Prostate gland (tissue), 2 donors: ENCODE measurements around the gene BIK. TPM values are rescaled to one million over a fixed set of nuclear protein-coding genes. Genes with fewer than 3 reads are reported as not detected.

Source experiments
- DNase-seq: peaks from one replicate; pipeline ENCODE4 v3.0.0-alpha.2; 2019; ENCODE audit warnings: low spot score
- H3K27ac ChIP-seq, 2 donors: fragments of 200-600 bp; sonication (generic); 2 replicates each; pipeline ENCODE4 v1.5.1; 2017 to 2019
- H3K27me3 ChIP-seq: fragments of 200-600 bp; sonication (generic); replicated peaks from 2 replicates; pipeline ENCODE4 v1.5.1; 2019; ENCODE audit not compliant: insufficient read depth
- H3K36me3 ChIP-seq, 2 donors: fragments of 200-600 bp; sonication (generic); 1 replicate in 1 of 2; 2 replicates in 1 of 2; pipeline versions ENCODE4 v1.5.1 to v1.8.1; 2017 to 2019
- H3K4me1 ChIP-seq: fragments of 200-600 bp; sonication (generic); replicated peaks from 2 replicates; pipeline ENCODE4 v1.5.1; 2019
- H3K4me3 ChIP-seq, 2 donors: fragments of 200-600 bp; sonication (generic); 2 replicates each; pipeline ENCODE4 v1.5.1; 2017 to 2019
- H3K9me3 ChIP-seq: fragments of 200-600 bp; sonication (generic); 2 replicates; pipeline ENCODE4 v1.5.1; 2017
- CTCF ChIP-seq, 4 experiments: fragments of 200-600 bp in 2 of 4; fragments of 450-650 bp in 2 of 4; sonication (generic) in 2 of 4; IDR thresholded peaks; 1 replicate in 3 of 4; 2 replicates in 1 of 4; pipeline ENCODE4 v1.5.1; 2016 to 2019; ENCODE audit warnings: antibody characterized with exemption in 4 of 4, mild to moderate bottlenecking in 2 of 4, moderate library complexity in 2 of 4
- POLR2A ChIP-seq: fragments of 450-650 bp; IDR thresholded peaks from one replicate; pipeline ENCODE4 v1.6.1; 2016; ENCODE audit warnings: antibody characterized with exemption, mild to moderate bottlenecking
- POLR2AphosphoS5 ChIP-seq: sonication (generic); formaldehyde crosslinking; IDR thresholded peaks from one replicate; pipeline ENCODE4 v1.6.1; 2017; ENCODE audit warnings: antibody characterized with exemption
- WGBS: methylation state at CpG from one replicate; pipeline ENCODE4 v1.1.5; 2018; 5-methylcytosine and 5-hydroxymethylcytosine counted together
- intact Hi-C: fragments of 100-400 bp; cut with DNase I; formaldehyde crosslinking; loops from one replicate; pipeline ENCODE4 v1.14.2; 2022
- total RNA-seq, 2 donors: library from RNA; depleted of rRNA; stranded (reverse); fragments of >200 nt; gene quantifications; one replicate each; pipeline ENCODE4 v1.1.0, GENCODE V29; 2016

Gene BIK
- total RNA-seq, 2 donors from 2014 or later, result 22.1 to 68.4 TPM

GRCh38 chr22:43079742-43080141, 30.8 kb upstream of the BIK start:
- Histone ChIP-seq H3K27me3 (no peaks in the 10 kb centered on the region), H3K36me3 (no peaks in the 10 kb centered on the region), H3K27ac (no peak overlapping the region), H3K9me3 (no peaks in the 10 kb centered on the region), H3K4me1 (no peaks in the 10 kb centered on the region), H3K4me3 (no peak overlapping the region)
- intact Hi-C loops, result no loop called here
- 90% methylated on average over 14 of the region's 14 CpGs for WGBS
- TF ChIP-seq POLR2A (no peak), POLR2AphosphoS5 (no peak), CTCF (IDR thresholded peaks at IDR 0.05) (no peak)
- no peak for DNase-seq

- H3K4me3 ChIP-seq, result no peak overlapping the region
- peak; percentile 47 for TF ChIP-seq POLR2AphosphoS5
- no peak for TF ChIP-seq POLR2A
- no peak for TF ChIP-seq CTCF (IDR thresholded peaks at IDR 0.05)
- 75% methylated on average over 2 of the region's 2 CpGs for WGBS
- H3K4me1 ChIP-seq, result no peaks in the 10 kb centered on the region
- H3K36me3 ChIP-seq, result no peaks in the 10 kb centered on the region
- no peak overlapping the region for H3K27ac ChIP-seq
- intact Hi-C loops, result no loop called here
- DNase-seq, result peak; percentile 46
- no peaks in the 10 kb centered on the region for H3K9me3 ChIP-seq
- H3K27me3 ChIP-seq, result no peaks in the 10 kb centered on the region
Observed at GRCh38 chr22:43080616-43081015, 29.9 kb upstream of the BIK start.

- no peak overlapping the region for H3K4me3 ChIP-seq
- TF ChIP-seq CTCF (IDR thresholded peaks at IDR 0.05) (no peak), POLR2A (no peak), POLR2AphosphoS5 (no peak)
- no peak for DNase-seq
- intact Hi-C loops, result no loop called here
- no peaks in the 10 kb centered on the region for H3K4me1 ChIP-seq
- H3K36me3 ChIP-seq, result no peaks in the 10 kb centered on the region
- no peaks in the 10 kb centered on the region for H3K9me3 ChIP-seq
- WGBS, result 92% methylated on average over 4 of the region's 4 CpGs
- H3K27me3 ChIP-seq, result no peaks in the 10 kb centered on the region
- no peak overlapping the region for H3K27ac ChIP-seq
Observed at GRCh38 chr22:43081968-43082367, 28.6 kb upstream of the BIK start.

GRCh38 chr22:43085658-43086606, 24.6 kb upstream of the BIK start:
- no peak for DNase-seq
- intact Hi-C loops, result no loop called here
- 61% methylated on average over 19 of the region's 19 CpGs for WGBS

More at GRCh38 chr22:43085658-43086606, 24.6 kb upstream of the BIK start:
- no peak overlapping the region for H3K4me3 ChIP-seq
- no peak for TF ChIP-seq CTCF (IDR thresholded peaks at IDR 0.05)
- H3K27me3 ChIP-seq, result no peaks in the 10 kb centered on the region
- no peak overlapping the region for H3K27ac ChIP-seq
- H3K36me3 ChIP-seq, result no peaks in the 10 kb centered on the region
- H3K9me3 ChIP-seq, result no peaks in the 10 kb centered on the region
- peaks cover 4% of the 10 kb centered on the region for H3K4me1 ChIP-seq
